Measurements from ENCODE around the gene THBS3. TPM values are rescaled to one million over a fixed set of nuclear protein-coding genes. Genes with fewer than 3 reads are reported as not detected.
"Not testable (repeated sequence)": the region's sequence is repeated elsewhere in the genome, so short reads cannot be mapped to it uniquely, and the experiment has no call there.

The THBS3 gene
- total RNA-seq, 5 donors from 2014 or later (not counting 1 experiment from before 2014, with no cell fraction given) = 24.1 to 43.9 (median 34.0) TPM

GRCh38 chr1:155247667-155248553, 40.2 kb upstream of the THBS3 start:
- Histone ChIP-seq H3K4me3 (ENCODE audit: control insufficient read depth in 1 of 2, extremely low read depth in 1 of 2, low read length in 1 of 2) (no peak overlapping the region), H3K9me3 (no peaks in the 10 kb centered on the region), H3K27me3 (replicated peaks in 1 of 2; ENCODE audit: control insufficient read depth in 2 of 2, extremely low read depth in 1 of 2, insufficient read depth in 2 of 2, low read length in 1 of 2) (no peaks in the 10 kb centered on the region), H3K36me3 (ENCODE audit: control insufficient read depth in 2 of 2, extremely low read depth in 1 of 2, insufficient read depth in 1 of 2, low read length in 1 of 2) (no peaks in the 10 kb centered on the region), H3K27ac (ENCODE audit: low read length) (no peak overlapping the region), H3K4me1 (ENCODE audit: control insufficient read depth in 1 of 2, extremely low read depth in 1 of 2, insufficient read depth in 2 of 2, low read length in 2 of 2) (peaks cover 13 to 33% of the 10 kb centered on the region in 2 experiments)
- Mint-ChIP-seq H3K4me3 (no peak overlapping the region), H3K9me3 (peaks cover 0 to 4% (median 0%) of the 10 kb centered on the region in 3 donors), H3K27me3 (peaks cover 3 to 4% of the 10 kb centered on the region in 2 donors), H3K36me3 (peaks cover 4% of the 10 kb centered on the region), H3K4me1 (peaks cover 28 to 31% (median 29%) of the 10 kb centered on the region in 3 donors), H3K27ac (no peak overlapping the region)
- ATAC-seq (replicated peaks in 1 of 4) (no peak), DNase-seq (no peak)
- CTCF ChIA-PET = interaction anchor here (0.6 to 6.5 kb wide), 4 partner anchors 14 to 105 kb away, joined by 3 to 62 read pairs (median 4); partner anchors contain the start of genes RUSC1 (in 1 of the 2) and SCAMP3 (in 1 of the 2)
- WGBS (ENCODE audit: insufficient coverage) = 95% methylated on average over 23 of the region's 26 CpGs
- POLR2A ChIA-PET = interaction anchor here (0.6 kb wide), 2 partner anchors 178 to 1039 kb away, joined by 3 to 4 read pairs; no protein-coding TSS in a partner anchor

- H3K4me3 ChIP-seq (ENCODE audit: control insufficient read depth in 1 of 2, extremely low read depth in 1 of 2, low read length in 1 of 2); H3K4me3 Mint-ChIP-seq; ATAC-seq (replicated peaks in 1 of 4); DNase-seq; H3K9me3 ChIP-seq; H3K9me3 Mint-ChIP-seq; H3K27me3 Mint-ChIP-seq; H3K27me3 ChIP-seq (replicated peaks in 1 of 2; ENCODE audit: control insufficient read depth in 2 of 2, extremely low read depth in 1 of 2, insufficient read depth in 2 of 2, low read length in 1 of 2); H3K27ac ChIP-seq (ENCODE audit: low read length); H3K36me3 Mint-ChIP-seq; H3K36me3 ChIP-seq (ENCODE audit: control insufficient read depth in 2 of 2, extremely low read depth in 1 of 2, insufficient read depth in 1 of 2, low read length in 1 of 2); POLR2A ChIA-PET: not testable (repeated sequence)
- Mint-ChIP-seq H3K4me1 (peaks cover 36 to 41% (median 37%) of the 10 kb centered on the region in 3 donors), H3K27ac (peak overlapping the region in 1 of 2 donors; percentile 68)
- H3K4me1 ChIP-seq (ENCODE audit: control insufficient read depth in 1 of 2, extremely low read depth in 1 of 2, insufficient read depth in 2 of 2, low read length in 2 of 2) = peaks cover 15 to 36% of the 10 kb centered on the region in 2 experiments
- no CpG with 5 or more reads among the region's 3 CpGs for WGBS (ENCODE audit: insufficient coverage)
- CTCF ChIA-PET = interaction anchor here (0.6 to 6.5 kb wide), 2 partner anchors 76 to 105 kb away, joined by 3 to 62 read pairs; partner anchors contain the start of gene RUSC1 (in 1 of the 2)
Measured at GRCh38 chr1:155246796-155247195, 39.1 kb upstream of the THBS3 start.

GRCh38 chr1:155245163-155245524, 37.4 kb upstream of the THBS3 start:
- Histone ChIP-seq H3K4me3 (ENCODE audit: control insufficient read depth in 1 of 2, extremely low read depth in 1 of 2, low read length in 1 of 2) (peak overlapping the region; percentile 58 to 59), H3K4me1 (ENCODE audit: control insufficient read depth in 1 of 2, extremely low read depth in 1 of 2, insufficient read depth in 2 of 2, low read length in 2 of 2) (peaks cover 21 to 42% of the 10 kb centered on the region in 2 experiments), H3K9me3 (no peaks in the 10 kb centered on the region), H3K27ac (ENCODE audit: low read length) (peak overlapping the region; percentile 76), H3K36me3 (ENCODE audit: control insufficient read depth in 2 of 2, extremely low read depth in 1 of 2, insufficient read depth in 1 of 2, low read length in 1 of 2) (no peaks in the 10 kb centered on the region), H3K27me3 (replicated peaks in 1 of 2; ENCODE audit: control insufficient read depth in 2 of 2, extremely low read depth in 1 of 2, insufficient read depth in 2 of 2, low read length in 1 of 2) (no peaks in the 10 kb centered on the region)
- peaks cover 45 to 50% (median 45%) of the 10 kb centered on the region in 3 donors for H3K4me1 Mint-ChIP-seq
- H3K9me3 Mint-ChIP-seq = peaks cover 0 to 4% (median 0%) of the 10 kb centered on the region in 3 donors
- peaks cover 3 to 4% of the 10 kb centered on the region in 2 donors for H3K27me3 Mint-ChIP-seq
- DNase-seq (peak in 1 of 35 experiments; percentile 12), ATAC-seq (replicated peaks in 1 of 4) (no peak)
- H3K36me3 Mint-ChIP-seq = peaks cover 4% of the 10 kb centered on the region
- H3K27ac Mint-ChIP-seq = peak overlapping the region; percentile 94 to 98
- POLR2A ChIA-PET = no interaction called here
- peak overlapping the region; percentile 77 to 86 (median 84) for H3K4me3 Mint-ChIP-seq
- no CpG with 5 or more reads among the region's 8 CpGs for WGBS (ENCODE audit: insufficient coverage)
- CTCF ChIA-PET = interaction anchor here in 1 of 2 donors (0.6 to 1.5 kb wide), 3 partner anchors 29 to 79 kb away, joined by 3 to 6 read pairs (median 3); no protein-coding TSS in a partner anchor

GRCh38 chr1:155244368-155245162, 36.9 kb upstream of the THBS3 start:
- peaks cover 4% of the 10 kb centered on the region for H3K36me3 Mint-ChIP-seq
- peak overlapping the region; percentile 94 to 98 for H3K27ac Mint-ChIP-seq
- H3K27me3 ChIP-seq (replicated peaks in 1 of 2; ENCODE audit: control insufficient read depth in 2 of 2, extremely low read depth in 1 of 2, insufficient read depth in 2 of 2, low read length in 1 of 2) = no peaks in the 10 kb centered on the region
- peaks cover 0 to 3% of the 10 kb centered on the region in 2 donors for H3K36me3 ChIP-seq (ENCODE audit: control insufficient read depth in 2 of 2, extremely low read depth in 1 of 2, insufficient read depth in 1 of 2, low read length in 1 of 2)
- peaks cover 0 to 4% (median 0%) of the 10 kb centered on the region in 3 donors for H3K9me3 Mint-ChIP-seq
- H3K27ac ChIP-seq (ENCODE audit: low read length) = peak overlapping the region; percentile 76
- peak; percentile 89 to 97 (median 93) for DNase-seq
- peaks cover 3 to 4% of the 10 kb centered on the region in 2 donors for H3K27me3 Mint-ChIP-seq
- H3K4me1 ChIP-seq (ENCODE audit: control insufficient read depth in 1 of 2, extremely low read depth in 1 of 2, insufficient read depth in 2 of 2, low read length in 2 of 2) = peaks cover 19 to 45% of the 10 kb centered on the region in 2 experiments
- WGBS (ENCODE audit: insufficient coverage) = 3% methylated on average over 41 of the region's 53 CpGs
- peak overlapping the region; percentile 59 to 64 for H3K4me3 ChIP-seq (ENCODE audit: control insufficient read depth in 1 of 2, extremely low read depth in 1 of 2, low read length in 1 of 2)
- no peaks in the 10 kb centered on the region for H3K9me3 ChIP-seq
- ATAC-seq (replicated peaks in 1 of 4) = peak; percentile 94 to 96 (median 96)
- H3K4me3 Mint-ChIP-seq = peak overlapping the region; percentile 77 to 86 (median 84)
- H3K4me1 Mint-ChIP-seq = peaks cover 45 to 52% (median 47%) of the 10 kb centered on the region in 3 donors
- ChIA-PET CTCF (interaction anchor here (0.6 to 1.5 kb wide), 7 partner anchors 17 to 483 kb away, joined by 3 to 7 read pairs (median 3); no protein-coding TSS in a partner anchor), POLR2A (interaction anchor here in 1 of 2 donors (0.7 kb wide), 1 partner anchor 20 kb away, joined by 4 read pairs; no protein-coding TSS in a partner anchor)

- DNase-seq (no peak), ATAC-seq (replicated peaks in 1 of 4) (no peak)
- peaks cover 19 to 47% of the 10 kb centered on the region in 2 experiments for H3K4me1 ChIP-seq (ENCODE audit: control insufficient read depth in 1 of 2, extremely low read depth in 1 of 2, insufficient read depth in 2 of 2, low read length in 2 of 2)
- H3K4me3 Mint-ChIP-seq = peak overlapping the region; percentile 77 to 86 (median 84)
- H3K27ac Mint-ChIP-seq = peak overlapping the region; percentile 91
- no peak overlapping the region for H3K4me3 ChIP-seq (ENCODE audit: control insufficient read depth in 1 of 2, extremely low read depth in 1 of 2, low read length in 1 of 2)
- H3K27me3 ChIP-seq (replicated peaks in 1 of 2; ENCODE audit: control insufficient read depth in 2 of 2, extremely low read depth in 1 of 2, insufficient read depth in 2 of 2, low read length in 1 of 2) = no peaks in the 10 kb centered on the region
- no CpG with 5 or more reads among the region's 3 CpGs for WGBS (ENCODE audit: insufficient coverage)
- POLR2A ChIA-PET = no interaction called here
- peaks cover 10% of the 10 kb centered on the region for H3K36me3 Mint-ChIP-seq
- H3K9me3 Mint-ChIP-seq = peaks cover 0 to 4% (median 0%) of the 10 kb centered on the region in 3 donors
- H3K4me1 Mint-ChIP-seq = peaks cover 45 to 57% (median 50%) of the 10 kb centered on the region in 3 donors
- H3K36me3 ChIP-seq (ENCODE audit: control insufficient read depth in 2 of 2, extremely low read depth in 1 of 2, insufficient read depth in 1 of 2, low read length in 1 of 2) = peaks cover 0 to 11% of the 10 kb centered on the region in 2 donors
- peak overlapping the region; percentile 76 for H3K27ac ChIP-seq (ENCODE audit: low read length)
- CTCF ChIA-PET = no interaction called here
- no peaks in the 10 kb centered on the region for H3K9me3 ChIP-seq
- peaks cover 3 to 4% of the 10 kb centered on the region in 2 donors for H3K27me3 Mint-ChIP-seq
Measured at GRCh38 chr1:155242805-155243358, 35.2 kb upstream of the THBS3 start.

Data from T-cell (primary cell).